ENCODE data around the gene CLBA1.

GRCh38 chr14:105014631-105015030, 29.0 kb downstream of the CLBA1 start:
- no peak for TF ChIP-seq CTCF (conservative IDR thresholded peaks at IDR 0.05 in 1 of 2, IDR thresholded peaks at IDR 0.05 in 1 of 2; ENCODE audit: extremely low read depth in 1 of 2, insufficient read depth in 1 of 2, low read depth in 1 of 2, low read length in 2 of 2)
- TF ChIP-seq EZH2 (IDR thresholded peaks at IDR 0.05; ENCODE audit: borderline replicate concordance, low read length), result no peak

Data from mammary epithelial cell (primary cell).